Progenitor cell of endocrine pancreas (in vitro differentiated cells): ENCODE measurements around the gene FCN2. TPM values are rescaled to one million over a fixed set of nuclear protein-coding genes. Genes with fewer than 3 reads are reported as not detected.

Experiments used
- DNase-seq: peaks from one replicate; pipeline ENCODE4 v3.0.0; 2021; ENCODE audit warnings: low spot score; ENCODE audit not compliant: unreplicated experiment
- H3K27ac Mint-ChIP-seq: 2 replicates; pipeline ENCODE4 v1.8.0; 2021; ENCODE audit warnings: mild to moderate bottlenecking, moderate library complexity, mixed read lengths
- H3K27me3 Mint-ChIP-seq: 2 replicates; pipeline ENCODE4 v1.8.0; 2021; ENCODE audit warnings: mixed read lengths
- H3K36me3 Mint-ChIP-seq: 2 replicates; pipeline ENCODE4 v1.8.0; 2022; ENCODE audit warnings: mixed read lengths; ENCODE audit not compliant: insufficient read depth
- H3K4me1 Mint-ChIP-seq: 2 replicates; pipeline ENCODE4 v1.8.0; 2021; ENCODE audit warnings: low read depth, mixed read lengths
- H3K4me3 Mint-ChIP-seq: 2 replicates; pipeline ENCODE4 v1.8.0; 2021; ENCODE audit warnings: low read depth, mild to moderate bottlenecking, moderate library complexity, mixed read lengths
- H3K9me3 Mint-ChIP-seq: 2 replicates; pipeline ENCODE4 v1.8.0; 2021; ENCODE audit warnings: low read depth, mixed read lengths
- total RNA-seq: library from RNA; stranded (reverse); gene quantifications from 2 replicates; pipeline ENCODE4 v1.2.1, GENCODE V29; 2021
- TF ChIP-seq, protein P1 (sequence below): fragments of 200-600 bp; sonication (generic); IDR thresholded peaks from one replicate; pipeline ENCODE4 v1.5.0; 2021; ENCODE audit warnings: antibody characterized with exemption, mild to moderate bottlenecking; ENCODE audit not compliant: unreplicated experiment

The FCN2 gene
- total RNA-seq, 1 donor from 2014 or later, result not detected

DNA sequence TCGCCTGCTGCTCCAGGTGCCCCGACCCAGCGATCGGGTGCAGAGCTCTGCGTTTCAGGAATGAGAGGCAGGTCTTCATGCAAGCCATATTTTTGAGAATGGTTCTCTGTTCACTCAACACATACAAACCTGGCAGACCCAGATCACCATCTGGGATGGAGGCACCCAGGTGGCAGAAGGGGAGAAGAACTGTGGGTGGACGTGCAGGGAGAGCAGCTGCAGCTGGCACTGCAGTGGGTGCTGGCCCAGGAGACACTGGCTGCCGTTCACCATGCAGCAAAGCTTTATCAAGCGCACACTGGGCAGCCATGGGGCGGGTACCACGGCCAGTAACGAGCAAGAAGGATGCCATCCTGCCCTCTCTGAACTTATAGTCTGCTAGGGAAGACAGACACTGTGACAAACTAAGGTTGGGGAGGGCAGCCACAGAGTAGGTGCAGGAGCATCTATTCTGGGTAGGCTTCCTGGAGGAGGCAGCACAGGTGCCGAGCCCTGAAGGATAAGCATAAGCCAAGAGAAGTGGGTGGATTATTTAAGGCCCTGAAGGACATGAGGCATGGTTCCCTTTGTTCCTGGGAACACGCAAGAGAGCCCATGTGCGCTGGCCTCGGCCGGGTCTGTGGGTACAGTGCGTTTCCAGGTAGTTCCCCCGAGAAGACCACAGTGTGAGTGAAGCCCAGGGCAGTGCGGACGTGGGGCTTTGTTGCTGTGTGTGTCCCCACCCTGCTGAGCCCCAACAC lies 46.2 kb upstream of the FCN2 start:
- no peak for DNase-seq
- Mint-ChIP-seq H3K27ac (no peak overlapping the region), H3K27me3 (no peaks in the 10 kb centered on the region), H3K36me3 (no peaks in the 10 kb centered on the region), H3K4me3 (no peak overlapping the region), H3K4me1 (no peaks in the 10 kb centered on the region), H3K9me3 (no peaks in the 10 kb centered on the region)
- TF ChIP-seq, protein P1, sequence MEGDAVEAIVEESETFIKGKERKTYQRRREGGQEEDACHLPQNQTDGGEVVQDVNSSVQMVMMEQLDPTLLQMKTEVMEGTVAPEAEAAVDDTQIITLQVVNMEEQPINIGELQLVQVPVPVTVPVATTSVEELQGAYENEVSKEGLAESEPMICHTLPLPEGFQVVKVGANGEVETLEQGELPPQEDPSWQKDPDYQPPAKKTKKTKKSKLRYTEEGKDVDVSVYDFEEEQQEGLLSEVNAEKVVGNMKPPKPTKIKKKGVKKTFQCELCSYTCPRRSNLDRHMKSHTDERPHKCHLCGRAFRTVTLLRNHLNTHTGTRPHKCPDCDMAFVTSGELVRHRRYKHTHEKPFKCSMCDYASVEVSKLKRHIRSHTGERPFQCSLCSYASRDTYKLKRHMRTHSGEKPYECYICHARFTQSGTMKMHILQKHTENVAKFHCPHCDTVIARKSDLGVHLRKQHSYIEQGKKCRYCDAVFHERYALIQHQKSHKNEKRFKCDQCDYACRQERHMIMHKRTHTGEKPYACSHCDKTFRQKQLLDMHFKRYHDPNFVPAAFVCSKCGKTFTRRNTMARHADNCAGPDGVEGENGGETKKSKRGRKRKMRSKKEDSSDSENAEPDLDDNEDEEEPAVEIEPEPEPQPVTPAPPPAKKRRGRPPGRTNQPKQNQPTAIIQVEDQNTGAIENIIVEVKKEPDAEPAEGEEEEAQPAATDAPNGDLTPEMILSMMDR, result no peak

- Mint-ChIP-seq H3K9me3 (no peaks in the 10 kb centered on the region), H3K36me3 (no peaks in the 10 kb centered on the region), H3K4me1 (no peaks in the 10 kb centered on the region), H3K4me3 (no peak overlapping the region), H3K27ac (no peak overlapping the region), H3K27me3 (no peaks in the 10 kb centered on the region)
- DNase-seq, result no peak
- TF ChIP-seq, protein P1, result no peak
These were observed 45.6 kb upstream of the FCN2 start for GRCh38 chr9:134834957-134835419.

DNA sequence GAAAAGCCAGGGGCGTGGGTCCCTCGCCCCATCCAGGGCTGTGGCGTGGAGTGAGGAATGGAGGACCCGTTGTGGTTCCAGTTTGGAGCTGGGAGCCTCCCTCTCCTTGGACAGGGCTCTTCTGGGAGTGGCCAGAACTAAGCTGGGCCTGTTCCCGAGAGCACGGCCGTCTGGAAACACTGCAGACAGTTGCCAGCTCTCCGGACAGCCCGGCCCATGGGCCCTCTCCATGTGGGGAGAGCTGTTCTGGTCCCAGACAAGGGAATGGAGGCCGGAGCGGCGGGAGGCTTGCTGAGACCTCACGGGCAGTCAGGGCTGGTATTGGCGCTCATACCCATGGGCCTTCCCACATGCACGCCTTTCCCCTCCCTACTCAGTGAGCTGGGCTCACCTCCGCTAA lies 45.2 kb upstream of the FCN2 start:
- H3K4me1 Mint-ChIP-seq, result no peaks in the 10 kb centered on the region
- H3K9me3 Mint-ChIP-seq, result no peaks in the 10 kb centered on the region
- TF ChIP-seq, protein P1, result no peak
- H3K27ac Mint-ChIP-seq, result no peak overlapping the region
- DNase-seq, result no peak
- no peak overlapping the region for H3K4me3 Mint-ChIP-seq
- no peaks in the 10 kb centered on the region for H3K27me3 Mint-ChIP-seq
- H3K36me3 Mint-ChIP-seq, result no peaks in the 10 kb centered on the region

GRCh38 chr9:134835987-134836386 lies 44.6 kb upstream of the FCN2 start:
- Mint-ChIP-seq H3K4me1 (no peaks in the 10 kb centered on the region), H3K27ac (no peak overlapping the region), H3K36me3 (no peaks in the 10 kb centered on the region), H3K4me3 (no peak overlapping the region), H3K9me3 (no peaks in the 10 kb centered on the region), H3K27me3 (no peaks in the 10 kb centered on the region)
- DNase-seq, result no peak
- TF ChIP-seq, protein P1, result no peak

GRCh38 chr9:134836406-134836970 lies 44.1 kb upstream of the FCN2 start:
- H3K36me3 Mint-ChIP-seq, result no peaks in the 10 kb centered on the region
- H3K4me1 Mint-ChIP-seq, result no peaks in the 10 kb centered on the region
- H3K27ac Mint-ChIP-seq, result no peak overlapping the region
- H3K4me3 Mint-ChIP-seq, result no peak overlapping the region
- TF ChIP-seq, protein P1, result no peak
- no peak for DNase-seq
- no peaks in the 10 kb centered on the region for H3K9me3 Mint-ChIP-seq
- H3K27me3 Mint-ChIP-seq, result no peaks in the 10 kb centered on the region
